PFSK-1 (cell line): ENCODE results near the gene PCDH10.

ENCODE experiments used
- FOXP2 ChIP-seq: optimal IDR thresholded peaks from 2 replicates; pipeline ENCODE3; 2011; ENCODE audit warnings: borderline replicate concordance, control low read depth, inconsistent platforms; ENCODE audit not compliant: insufficient read depth; ENCODE audit errors: extremely low read length, extremely low read depth
- POLR2AphosphoS5 ChIP-seq: IDR thresholded peaks from 2 replicates; pipeline ENCODE4 v1.6.1; 2012; ENCODE audit warnings: low read depth, mild to moderate bottlenecking, control low read depth, low read length, moderate library complexity
- REST ChIP-seq, 2 experiments: IDR thresholded peaks; 2 replicates each; pipeline versions ENCODE4 v1.6.1 to v1.8.0; 2011 to 2012; ENCODE audit warnings: low read depth in 2 of 2, low read length in 2 of 2, control low read depth in 1 of 2, inconsistent platforms in 1 of 2, mild to moderate bottlenecking in 1 of 2, moderate library complexity in 1 of 2; ENCODE audit not compliant: insufficient read depth in 1 of 2
- SIN3A ChIP-seq: IDR thresholded peaks from 2 replicates; pipeline ENCODE4 v1.6.1; 2012; ENCODE audit warnings: mild to moderate bottlenecking, low read length, moderate library complexity, borderline replicate concordance; ENCODE audit not compliant: insufficient read depth
- TAF1 ChIP-seq: IDR thresholded peaks from 2 replicates; pipeline ENCODE4 v1.6.1; 2012; ENCODE audit warnings: low read length, control low read depth, borderline replicate concordance; ENCODE audit not compliant: insufficient read depth

DNA sequence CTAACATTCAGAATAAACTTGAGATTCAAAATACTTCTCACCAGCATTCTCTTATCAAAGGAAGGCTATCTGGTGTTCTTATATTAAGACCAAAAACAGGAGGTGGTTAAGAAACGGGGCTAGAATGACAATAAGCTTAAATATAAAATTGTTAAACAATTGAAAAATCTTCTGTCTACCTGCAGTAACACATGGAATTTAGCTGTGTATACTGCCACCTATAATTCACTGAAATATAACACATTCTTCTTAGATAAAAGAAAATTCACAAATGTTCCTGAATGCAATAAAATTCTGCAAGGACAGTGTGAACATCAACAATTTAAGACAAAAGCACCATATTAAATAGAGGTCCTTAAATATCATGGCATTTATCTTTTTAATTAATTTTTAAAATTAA is 11.5 kb upstream of the PCDH10 start:
- TF ChIP-seq SIN3A, result no peak
- no peak for TF ChIP-seq TAF1
- no peak for TF ChIP-seq POLR2AphosphoS5
- TF ChIP-seq REST (IDR thresholded peaks at IDR 0.05; ENCODE audit: insufficient read depth in 1 of 2, low read depth in 2 of 2, low read length in 2 of 2), result no peak
- no peak for TF ChIP-seq FOXP2
